Skeletal muscle tissue (tissue), 4 donors: ENCODE measurements around the gene TOR4A. TPM values are rescaled to one million over a fixed set of nuclear protein-coding genes. Genes with fewer than 3 reads are reported as not detected.

ENCODE experiments used
- H3K27ac ChIP-seq: one replicate; pipeline ENCODE4 v1.7.0; 2013; ENCODE audit warnings: mild to moderate bottlenecking, low read depth, low read length, inconsistent platforms
- H3K27me3 ChIP-seq, 3 donors: one replicate each; pipeline ENCODE4 v1.7.0; 2013; ENCODE audit warnings: low read length in 3 of 3; ENCODE audit not compliant: control insufficient read depth in 3 of 3, insufficient read depth in 3 of 3
- H3K36me3 ChIP-seq, 3 donors: one replicate each; pipeline ENCODE4 v1.7.0; 2013; ENCODE audit warnings: low read length in 3 of 3; ENCODE audit not compliant: control insufficient read depth in 3 of 3, insufficient read depth in 3 of 3
- H3K4me1 ChIP-seq, 3 donors: one replicate each; pipeline ENCODE4 v1.7.0; 2013; ENCODE audit warnings: low read length in 3 of 3, mild to moderate bottlenecking in 3 of 3; ENCODE audit not compliant: control insufficient read depth in 3 of 3, insufficient read depth in 3 of 3
- H3K4me3 ChIP-seq, 3 donors: one replicate each; pipeline ENCODE4 v1.7.0; 2013; ENCODE audit warnings: low read length in 3 of 3
- H3K9ac ChIP-seq, 3 donors: one replicate each; pipeline ENCODE4 v1.7.0; 2013; ENCODE audit warnings: low read length in 3 of 3, mild to moderate bottlenecking in 3 of 3, moderate library complexity in 2 of 3, low read depth in 1 of 3
- H3K9me3 ChIP-seq, 3 donors: one replicate each; pipeline ENCODE4 v1.7.0; 2013; ENCODE audit warnings: low read length in 3 of 3; ENCODE audit not compliant: control insufficient read depth in 3 of 3
- total RNA-seq: library from RNA; depleted of rRNA; stranded (reverse); fragments of >200 nt; gene quantifications from one replicate; pipeline ENCODE4 v1.2.3, GENCODE V29; 2014
- donor health status: Osteomylitis.

TOR4A gene
- total RNA-seq, 1 donor from 2014 or later = 2.1 TPM

DNA sequence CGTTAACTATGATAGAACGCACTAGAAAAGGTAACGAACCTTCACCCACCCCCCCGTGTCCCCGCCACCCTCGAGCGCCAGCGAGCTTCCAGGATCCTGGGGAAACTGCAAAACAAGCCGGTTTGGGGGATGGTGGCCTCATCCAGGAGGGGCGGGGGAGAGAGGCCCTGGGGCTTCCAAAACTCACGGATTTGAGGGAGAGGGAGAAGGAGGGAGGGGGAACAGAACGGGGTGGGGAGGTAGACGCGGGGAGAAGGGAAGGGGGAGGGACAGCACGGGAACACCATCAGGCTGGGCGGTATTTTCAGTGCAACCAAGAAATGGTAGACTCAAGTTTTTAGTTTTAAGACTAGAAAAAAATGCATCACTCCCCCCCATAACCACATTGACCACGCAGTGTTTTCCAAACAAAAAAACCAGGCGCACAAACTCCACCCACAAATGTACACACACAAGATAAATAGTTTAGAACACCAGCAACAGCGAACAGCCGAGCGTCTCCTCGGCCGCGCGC, 23.1 kb downstream of the TOR4A start:
- H3K9me3 ChIP-seq = no peaks in the 10 kb centered on the region

DNA sequence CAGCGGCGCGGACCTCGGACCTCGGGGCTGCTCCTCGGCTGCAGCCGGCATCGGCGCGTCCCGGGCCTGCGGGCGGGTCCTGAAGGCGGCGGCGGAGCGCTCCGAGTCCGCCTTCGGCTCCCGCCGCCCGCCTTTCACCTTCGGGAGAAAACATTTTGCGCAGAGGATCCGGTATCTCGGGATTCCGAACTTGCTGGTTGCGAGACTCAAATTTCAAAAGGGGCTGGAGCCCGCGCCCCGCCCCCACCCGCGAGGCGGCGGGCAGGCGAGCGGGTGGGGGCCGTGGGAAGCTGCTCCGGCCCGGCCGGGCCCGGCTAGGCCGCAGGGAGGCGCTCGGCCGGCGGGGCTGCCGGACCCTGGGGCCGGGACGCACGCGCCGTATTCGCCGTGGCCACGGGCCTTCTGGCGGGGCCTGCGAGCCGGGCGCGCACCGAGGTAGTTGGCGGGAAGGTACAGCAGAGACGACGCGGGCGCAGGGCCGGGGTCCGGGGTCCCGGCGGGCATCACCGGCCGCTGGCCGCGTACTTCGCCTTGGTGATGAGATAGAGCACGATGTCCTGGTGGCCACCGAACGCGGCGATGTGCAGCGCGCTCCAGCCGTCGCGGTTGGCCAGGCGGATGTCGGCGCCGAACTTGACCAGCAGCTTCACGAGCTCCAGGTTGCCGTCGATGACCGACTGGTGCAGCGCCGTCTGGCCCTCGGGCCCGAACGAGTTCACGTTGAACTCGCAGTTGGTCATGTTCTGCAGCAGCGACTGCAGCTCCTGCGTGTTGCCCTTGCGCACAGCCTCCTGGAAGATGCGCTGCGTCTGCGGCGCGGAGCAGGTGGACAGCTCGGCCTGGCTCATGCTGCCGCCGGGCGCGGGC, 23.8 kb downstream of the TOR4A start:
- Histone ChIP-seq H3K36me3 (no peaks in the 10 kb centered on the region), H3K27me3 (peaks cover 38 to 83% (median 69%) of the 10 kb centered on the region in 3 donors), H3K4me1 (peaks cover 38 to 50% (median 40%) of the 10 kb centered on the region in 3 donors), H3K9me3 (no peaks in the 10 kb centered on the region), H3K4me3 (peak overlapping the region; percentile 71 to 76 (median 76)), H3K9ac (peak overlapping the region; percentile 43 to 74 (median 45)), H3K27ac (peak overlapping the region; percentile 56)

More for the DNA sequence above, 23.1 kb downstream of the TOR4A start:
- peak overlapping the region; percentile 43 to 62 (median 56) for H3K4me3 ChIP-seq
- H3K4me1 ChIP-seq = peaks cover 32 to 45% (median 33%) of the 10 kb centered on the region in 3 donors
- peaks cover 34 to 79% (median 67%) of the 10 kb centered on the region in 3 donors for H3K27me3 ChIP-seq
- no peaks in the 10 kb centered on the region for H3K36me3 ChIP-seq
- H3K27ac ChIP-seq = peak overlapping the region; percentile 56
- peak overlapping the region; percentile 43 to 74 (median 45) for H3K9ac ChIP-seq

DNA sequence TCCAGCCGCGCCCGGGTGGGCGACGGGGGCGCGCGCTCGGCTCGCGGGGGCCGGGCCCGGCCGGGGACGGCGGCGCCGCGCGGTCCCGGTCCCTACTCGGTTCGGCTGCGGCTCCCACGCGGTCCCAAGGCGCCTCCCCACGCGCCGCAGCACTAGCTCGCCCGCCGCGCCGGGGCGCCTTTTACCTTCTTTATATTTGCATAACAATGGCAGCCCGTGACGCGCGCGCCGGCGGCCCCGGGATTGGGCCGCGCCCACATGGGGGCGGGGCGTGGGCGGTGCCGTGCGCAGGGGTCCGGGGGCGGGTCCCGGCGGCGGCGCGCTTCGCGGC, 24.6 kb downstream of the TOR4A start, which contains the start of gene NRARP:
Gene NRARP, minus strand, starts transcription at position 154 of the 331 bp plus-strand sequence. CDS start 343 bp downstream, outside the sequence.
- no peaks in the 10 kb centered on the region for H3K9me3 ChIP-seq
- no peaks in the 10 kb centered on the region for H3K36me3 ChIP-seq
- peak within 1 kb of the TSS in 2 of 3 donors; percentile 38 to 74 for H3K9ac ChIP-seq
- peak within 1 kb of the TSS; percentile 62 for H3K27ac ChIP-seq
- peaks cover 33 to 83% (median 69%) of the 10 kb centered on the region in 3 donors for H3K27me3 ChIP-seq
- H3K4me1 ChIP-seq = peaks cover 43 to 50% (median 48%) of the 10 kb centered on the region in 3 donors
- H3K4me3 ChIP-seq = peak within 1 kb of the TSS; percentile 71 to 76 (median 76)

DNA sequence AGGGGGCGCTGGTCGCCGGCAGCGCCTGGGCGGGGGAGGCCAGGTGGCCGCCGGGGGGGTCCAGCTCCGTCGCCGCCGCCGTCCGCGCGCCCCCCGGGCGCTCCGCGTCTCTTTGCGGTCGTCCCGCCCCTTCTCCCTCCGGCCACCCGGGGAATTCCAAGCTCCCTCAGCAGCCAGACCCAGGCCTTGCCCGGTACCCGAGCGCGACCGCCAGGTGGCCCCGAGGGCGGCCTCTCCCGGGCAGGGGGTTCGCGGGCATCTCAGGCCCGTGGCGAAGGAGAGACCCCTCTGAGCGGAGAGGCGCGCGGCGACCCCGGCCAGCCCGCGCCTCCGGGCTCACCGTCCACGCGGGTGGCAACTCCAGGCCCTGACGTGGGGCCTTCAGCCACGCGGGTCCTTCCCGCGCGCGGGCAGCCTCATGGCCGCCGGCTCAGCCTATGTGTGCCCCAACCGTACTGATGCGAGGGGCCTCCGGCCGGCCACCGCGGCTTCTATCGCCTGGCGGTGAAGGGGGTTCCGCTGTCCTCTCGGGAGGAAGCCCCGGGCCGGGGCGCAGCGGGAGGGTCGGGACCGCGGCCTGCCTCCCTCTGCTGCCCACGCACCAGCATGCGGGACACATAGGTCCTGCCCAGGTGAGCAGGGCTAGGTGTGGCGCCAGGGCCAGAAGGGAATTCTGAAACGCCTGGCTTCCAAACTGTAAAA, 25.1 kb downstream of the TOR4A start:
- peak overlapping the region in 2 of 3 donors; percentile 4 to 29 for H3K4me3 ChIP-seq
- peaks cover 33 to 83% (median 70%) of the 10 kb centered on the region in 3 donors for H3K27me3 ChIP-seq
- no peaks in the 10 kb centered on the region for H3K9me3 ChIP-seq
- no peaks in the 10 kb centered on the region for H3K36me3 ChIP-seq
- H3K4me1 ChIP-seq = peaks cover 43 to 53% (median 52%) of the 10 kb centered on the region in 3 donors
- peak overlapping the region; percentile 62 for H3K27ac ChIP-seq
- peak overlapping the region in 2 of 3 donors; percentile 38 to 70 for H3K9ac ChIP-seq

DNA sequence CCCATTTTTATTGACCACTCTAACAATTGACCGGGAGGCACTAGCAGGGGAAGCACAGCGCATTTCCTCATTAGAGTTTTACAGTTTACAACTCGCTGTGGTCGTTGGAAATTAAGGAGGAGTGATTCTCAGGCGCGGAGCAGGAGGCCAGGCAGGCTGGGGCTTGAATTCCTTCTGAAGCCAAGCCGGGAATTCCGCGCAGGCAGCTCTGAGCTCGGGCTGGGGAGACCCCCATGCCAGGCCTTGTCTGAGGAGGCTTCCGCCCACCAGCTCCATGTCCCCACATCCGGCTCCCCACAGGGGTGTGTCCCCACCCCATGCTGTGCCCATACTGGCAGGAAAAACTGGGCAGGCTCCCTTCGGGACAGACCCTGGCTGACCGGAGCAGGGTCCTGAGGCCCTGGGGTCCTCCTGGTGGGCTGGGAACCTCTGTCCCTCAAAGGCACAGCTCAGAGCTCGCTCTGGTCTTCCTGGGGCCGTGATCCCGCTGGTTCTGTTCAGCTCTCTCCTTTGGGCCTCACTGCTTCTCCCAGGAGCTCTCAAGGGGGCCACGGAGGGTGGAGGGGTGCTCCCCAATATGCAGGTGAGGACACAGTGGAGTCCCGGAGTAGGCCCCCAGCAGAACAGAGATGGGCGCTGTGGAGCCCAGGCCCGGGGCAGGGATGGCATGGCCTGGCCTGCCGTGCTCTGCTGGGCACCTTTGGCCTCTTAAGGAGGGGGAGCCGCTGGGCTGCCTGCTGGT, 25.8 kb downstream of the TOR4A start:
- Histone ChIP-seq H3K27ac (peak overlapping the region; percentile 62), H3K36me3 (no peaks in the 10 kb centered on the region), H3K27me3 (peaks cover 30 to 83% (median 66%) of the 10 kb centered on the region in 3 donors), H3K4me3 (no peak overlapping the region), H3K4me1 (peaks cover 43 to 54% (median 51%) of the 10 kb centered on the region in 3 donors), H3K9me3 (no peaks in the 10 kb centered on the region), H3K9ac (peak overlapping the region in 1 of 3 donors; percentile 70)

DNA sequence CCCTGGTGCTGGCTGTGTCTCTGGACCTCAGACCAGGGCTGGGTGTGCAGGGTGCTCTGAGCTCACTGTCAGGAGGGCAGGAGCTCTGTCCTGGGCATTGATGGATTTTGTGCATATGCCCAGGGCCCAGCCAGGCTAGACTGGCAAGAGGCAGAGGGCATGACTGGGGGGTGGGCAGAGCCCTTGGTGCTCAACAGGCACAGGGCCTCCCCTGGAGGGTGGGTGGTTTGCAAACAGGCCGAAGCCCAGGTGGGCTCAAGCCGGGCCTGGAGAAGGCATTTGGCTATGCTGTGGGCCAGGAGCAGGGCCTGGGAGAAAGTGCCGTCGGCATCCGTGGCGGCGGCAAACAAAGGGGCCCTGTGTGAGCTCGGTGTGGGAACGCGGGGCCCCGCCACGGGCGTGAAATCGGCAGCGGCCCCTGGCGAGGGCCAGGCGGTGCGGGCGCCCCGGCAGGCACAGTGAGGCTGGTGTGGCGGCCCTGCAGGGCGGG, 26.4 kb downstream of the TOR4A start:
- Histone ChIP-seq H3K4me1 (peaks cover 43 to 54% (median 51%) of the 10 kb centered on the region in 3 donors), H3K27ac (no peak overlapping the region), H3K36me3 (no peaks in the 10 kb centered on the region), H3K27me3 (peaks cover 24 to 78% (median 61%) of the 10 kb centered on the region in 3 donors), H3K9ac (peak overlapping the region in 1 of 3 donors; percentile 57), H3K9me3 (no peaks in the 10 kb centered on the region), H3K4me3 (no peak overlapping the region)

DNA sequence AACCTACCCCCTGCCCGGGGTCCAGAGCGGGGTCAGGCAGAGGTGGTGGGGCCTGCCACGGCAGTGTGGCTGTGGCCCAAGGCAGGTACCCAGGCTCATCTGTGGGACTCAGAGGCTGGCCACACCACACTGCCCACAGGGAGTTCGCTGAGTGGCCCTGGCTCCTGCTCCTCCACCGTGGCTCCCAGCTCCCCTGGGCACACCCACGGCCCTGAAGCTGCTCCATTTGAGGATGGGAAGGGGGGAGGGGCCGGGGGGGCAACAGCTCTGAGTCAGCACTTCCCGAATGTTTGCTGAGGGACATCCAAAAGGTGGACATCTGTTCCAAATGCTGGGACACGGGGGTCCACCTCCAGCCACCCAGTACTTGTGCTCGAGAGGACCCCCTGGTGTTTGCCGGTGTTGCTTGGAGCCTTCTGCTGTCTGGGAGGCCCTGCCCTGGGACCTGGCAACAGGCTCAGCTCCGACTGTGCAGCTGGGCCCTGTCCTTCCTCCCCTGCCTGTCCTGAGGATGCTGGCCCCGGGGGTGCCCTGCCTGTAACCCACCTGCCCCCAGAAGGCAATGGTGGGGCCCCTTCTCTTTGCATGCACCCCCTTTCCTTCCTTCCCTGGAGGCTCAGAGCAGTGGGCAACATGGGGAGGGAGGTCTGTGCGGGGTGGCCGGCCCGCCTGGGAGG, 27.0 kb downstream of the TOR4A start:
- H3K27me3 ChIP-seq = peaks cover 18 to 77% (median 58%) of the 10 kb centered on the region in 3 donors
- no peaks in the 10 kb centered on the region for H3K36me3 ChIP-seq
- H3K4me3 ChIP-seq = peak overlapping the region in 1 of 3 donors; percentile 30
- H3K9ac ChIP-seq = peak overlapping the region in 1 of 3 donors; percentile 57
- peaks cover 40 to 52% (median 47%) of the 10 kb centered on the region in 3 donors for H3K4me1 ChIP-seq
- H3K27ac ChIP-seq = peak overlapping the region; percentile 63
- no peaks in the 10 kb centered on the region for H3K9me3 ChIP-seq

DNA sequence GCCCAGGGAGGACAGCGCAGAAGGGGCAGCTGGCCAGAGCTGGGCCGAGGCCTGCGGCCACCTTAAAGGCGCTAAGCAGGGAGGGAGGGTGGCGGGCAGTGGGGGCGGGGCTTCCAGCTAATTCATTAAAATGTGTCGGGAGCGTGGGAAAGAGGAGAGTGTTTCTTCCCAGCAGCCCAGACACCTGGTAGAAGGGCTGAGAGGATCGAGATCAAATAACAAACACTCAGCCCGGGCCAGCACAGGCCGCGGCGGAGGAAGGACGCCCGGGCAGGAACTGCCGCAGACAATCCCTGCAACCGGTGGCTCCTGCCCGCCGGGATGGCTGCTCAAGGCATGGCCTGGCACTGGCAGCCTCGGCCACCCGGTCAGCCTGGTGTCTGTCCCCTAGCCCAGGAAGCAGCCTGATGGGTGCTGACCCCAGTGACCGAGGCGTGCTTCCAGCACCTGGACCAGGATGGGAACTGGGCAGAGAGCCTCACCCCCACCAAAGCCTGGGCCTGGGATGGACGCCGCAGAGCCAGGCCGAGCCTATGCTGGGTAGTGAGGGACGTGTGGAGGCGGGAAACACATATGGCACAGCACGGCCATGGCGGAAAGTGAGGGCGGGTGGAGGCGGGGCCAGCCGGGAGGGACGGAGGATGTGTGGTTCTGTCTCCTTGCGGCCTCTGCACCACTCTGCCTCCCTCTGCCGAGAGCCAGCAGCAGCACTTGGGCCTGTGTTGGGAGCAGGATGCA, 27.7 kb downstream of the TOR4A start:
- H3K4me3 ChIP-seq = peak overlapping the region; percentile 48 to 63 (median 61)
- peaks cover 40 to 52% (median 43%) of the 10 kb centered on the region in 3 donors for H3K4me1 ChIP-seq
- H3K9me3 ChIP-seq = no peaks in the 10 kb centered on the region
- no peaks in the 10 kb centered on the region for H3K36me3 ChIP-seq
- H3K27ac ChIP-seq = peak overlapping the region; percentile 63
- H3K27me3 ChIP-seq = peaks cover 18 to 70% (median 51%) of the 10 kb centered on the region in 3 donors
- peak overlapping the region; percentile 24 to 72 (median 61) for H3K9ac ChIP-seq
